Sigmoid colon (tissue), 7 donors: ENCODE data around the gene CDAN1. TPM values are rescaled to one million over a fixed set of nuclear protein-coding genes. Genes with fewer than 3 reads are reported as not detected.

Experiments used
- DNase-seq: peaks from one replicate; pipeline ENCODE4 v3.0.0-alpha.2; 2019
- H3K27ac ChIP-seq, 4 donors: fragments of 200-600 bp; sonication (generic); one replicate each; pipeline ENCODE4 v1.5.1; 2016 to 2019; ENCODE audit warnings: mild to moderate bottlenecking in 1 of 4
- H3K27me3 ChIP-seq, 3 donors: fragments of 200-600 bp; sonication (generic); one replicate each; pipeline ENCODE4 v1.5.1; 2019; ENCODE audit warnings: mild to moderate bottlenecking in 1 of 3
- H3K36me3 ChIP-seq, 4 donors: fragments of 200-600 bp; sonication (generic); one replicate each; pipeline ENCODE4 v1.5.1; 2016 to 2019
- H3K4me1 ChIP-seq, 4 donors: fragments of 200-600 bp; sonication (generic); one replicate each; pipeline ENCODE4 v1.5.1; 2017 to 2019
- H3K4me3 ChIP-seq, 4 donors: fragments of 200-600 bp; sonication (generic); one replicate each; pipeline ENCODE4 v1.5.1; 2017 to 2019; ENCODE audit warnings: mild to moderate bottlenecking in 2 of 4, moderate library complexity in 1 of 4
- H3K9me3 ChIP-seq, 4 donors: fragments of 200-600 bp in 3 of 4; sonication (generic) in 3 of 4; one replicate each; pipeline versions ENCODE4 v1.5.1 to v1.6.1; 2013 to 2019
- EP300 ChIP-seq, 4 donors: sonication (generic); formaldehyde crosslinking; IDR thresholded peaks; one replicate each; pipeline ENCODE4 v1.6.1; 2017; ENCODE audit warnings: antibody characterized with exemption in 4 of 4
- POLR2A ChIP-seq, 2 donors: fragments of 450-650 bp; IDR thresholded peaks; one replicate each; pipeline ENCODE4 v1.6.1; 2016; ENCODE audit warnings: antibody characterized with exemption in 2 of 2, mild to moderate bottlenecking in 2 of 2, moderate library complexity in 2 of 2
- POLR2AphosphoS5 ChIP-seq, 4 donors: sonication (generic); formaldehyde crosslinking; IDR thresholded peaks; one replicate each; pipeline ENCODE4 v1.6.1; 2017; ENCODE audit warnings: antibody characterized with exemption in 4 of 4
- WGBS, 2 donors: extraction: QIAGEN DNeasy Blood & Tissue Kit; methylation state at CpG; one replicate each; pipeline ENCODE4 v1.1.7; 2013; 5-methylcytosine and 5-hydroxymethylcytosine counted together
- intact Hi-C: fragments of 100-400 bp; cut with DNase I; formaldehyde crosslinking; loops from one replicate; pipeline ENCODE4 v1.15.1; 2023
- polyA plus RNA-seq, 3 donors: library from polyadenylated mRNA; stranded (reverse); fragments of 200-250 nt; gene quantifications; one replicate each; pipeline ENCODE4 v1.2.3, GENCODE V29; 2013
- total RNA-seq, 4 donors: library from RNA; depleted of rRNA; stranded (reverse); fragments of >200 nt; gene quantifications; one replicate each; pipeline ENCODE4 v1.1.0, GENCODE V29; 2016
- TF ChIP-seq, protein P1 (sequence below), 4 experiments: fragments of 450-650 bp in 3 of 4; fragments of 200-600 bp in 1 of 4; IDR thresholded peaks; one replicate each; pipeline ENCODE4 v1.5.1; 2016 to 2019; ENCODE audit warnings: antibody characterized with exemption in 4 of 4, mild to moderate bottlenecking in 3 of 4, moderate library complexity in 2 of 4
- donor health status: healthy with polysubstance abuse.
- donor health status: Bipolar disorder and iron deficiency.
- donor health status: healthy.

CDAN1 gene
- total and polyA plus RNA-seq, 7 donors: 1.2 to 11.4 (median 8.0) TPM

DNA sequence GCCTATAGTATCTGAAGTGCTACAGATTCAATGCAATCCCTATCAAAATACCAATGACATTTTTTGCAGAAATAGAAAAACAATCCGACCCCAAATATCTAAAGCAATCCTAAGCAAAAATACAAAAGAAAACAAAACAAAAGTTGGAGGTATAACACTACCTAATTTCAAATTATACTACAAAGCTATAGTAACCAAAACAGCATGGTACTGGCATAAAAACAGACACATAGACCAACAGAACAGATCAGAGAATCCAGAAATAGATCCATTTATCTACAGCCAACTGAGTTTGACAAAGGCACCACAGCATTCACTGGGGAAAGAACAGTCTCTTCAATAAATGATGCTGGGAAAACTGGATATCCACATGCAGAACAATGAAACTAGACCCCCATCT is 23.8 kb upstream of the CDAN1 start:
- 96 to 97% methylated on average over 1 of the region's 1 CpG for WGBS, 2 donors
- DNase-seq: no peak
- Histone ChIP-seq H3K4me1 (no peaks in the 10 kb centered on the region), H3K4me3 (no peak overlapping the region), H3K27me3 (no peaks in the 10 kb centered on the region), H3K27ac (no peak overlapping the region), H3K9me3 (peaks cover 0 to 7% (median 4%) of the 10 kb centered on the region in 4 donors), H3K36me3 (peaks cover 0 to 7% (median 0%) of the 10 kb centered on the region in 4 donors)
- intact Hi-C loops: no loop called here
- TF ChIP-seq, protein P1, sequence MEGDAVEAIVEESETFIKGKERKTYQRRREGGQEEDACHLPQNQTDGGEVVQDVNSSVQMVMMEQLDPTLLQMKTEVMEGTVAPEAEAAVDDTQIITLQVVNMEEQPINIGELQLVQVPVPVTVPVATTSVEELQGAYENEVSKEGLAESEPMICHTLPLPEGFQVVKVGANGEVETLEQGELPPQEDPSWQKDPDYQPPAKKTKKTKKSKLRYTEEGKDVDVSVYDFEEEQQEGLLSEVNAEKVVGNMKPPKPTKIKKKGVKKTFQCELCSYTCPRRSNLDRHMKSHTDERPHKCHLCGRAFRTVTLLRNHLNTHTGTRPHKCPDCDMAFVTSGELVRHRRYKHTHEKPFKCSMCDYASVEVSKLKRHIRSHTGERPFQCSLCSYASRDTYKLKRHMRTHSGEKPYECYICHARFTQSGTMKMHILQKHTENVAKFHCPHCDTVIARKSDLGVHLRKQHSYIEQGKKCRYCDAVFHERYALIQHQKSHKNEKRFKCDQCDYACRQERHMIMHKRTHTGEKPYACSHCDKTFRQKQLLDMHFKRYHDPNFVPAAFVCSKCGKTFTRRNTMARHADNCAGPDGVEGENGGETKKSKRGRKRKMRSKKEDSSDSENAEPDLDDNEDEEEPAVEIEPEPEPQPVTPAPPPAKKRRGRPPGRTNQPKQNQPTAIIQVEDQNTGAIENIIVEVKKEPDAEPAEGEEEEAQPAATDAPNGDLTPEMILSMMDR (IDR thresholded peaks at IDR 0.05): no peak
- no peak for TF ChIP-seq POLR2AphosphoS5 (IDR thresholded peaks at IDR 0.05)
- TF ChIP-seq POLR2A (IDR thresholded peaks at IDR 0.05): no peak
- no peak for TF ChIP-seq EP300 (IDR thresholded peaks at IDR 0.05)

DNA sequence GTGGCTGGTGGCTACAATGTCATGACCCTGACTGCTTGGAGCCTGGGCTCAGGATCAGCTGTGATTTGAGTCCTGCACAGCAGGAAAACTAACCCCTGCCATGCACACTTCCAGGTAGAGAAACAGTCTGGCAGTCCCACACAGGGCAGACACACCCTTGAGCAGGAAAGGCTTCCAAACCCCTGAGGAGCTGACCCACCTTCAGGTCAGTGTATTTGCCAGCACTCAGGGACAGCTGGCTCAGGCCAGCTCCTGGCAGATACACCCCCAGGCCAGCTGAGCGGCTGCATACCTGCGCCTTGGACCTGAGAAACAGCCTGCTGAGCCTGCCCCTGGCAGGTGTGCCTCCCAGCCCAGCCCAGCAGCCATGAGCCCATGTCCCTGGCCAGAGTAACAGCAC is 22.2 kb upstream of the CDAN1 start:
- TF ChIP-seq, protein P1 (IDR thresholded peaks at IDR 0.05): no peak
- TF ChIP-seq EP300 (IDR thresholded peaks at IDR 0.05) (no peak), POLR2AphosphoS5 (IDR thresholded peaks at IDR 0.05) (no peak), POLR2A (IDR thresholded peaks at IDR 0.05) (no peak)
- intact Hi-C loops: no loop called here
- H3K27ac ChIP-seq: no peak overlapping the region
- DNase-seq: no peak
- H3K4me3 ChIP-seq: no peak overlapping the region
- no peaks in the 10 kb centered on the region for H3K4me1 ChIP-seq
- H3K9me3 ChIP-seq: peaks cover 0 to 7% (median 4%) of the 10 kb centered on the region in 4 donors
- peaks cover 0 to under 1% (median 0%) of the 10 kb centered on the region in 4 donors for H3K36me3 ChIP-seq
- H3K27me3 ChIP-seq: no peaks in the 10 kb centered on the region
- WGBS, 2 donors: 92 to 96% methylated on average over 2 of the region's 2 CpGs

DNA sequence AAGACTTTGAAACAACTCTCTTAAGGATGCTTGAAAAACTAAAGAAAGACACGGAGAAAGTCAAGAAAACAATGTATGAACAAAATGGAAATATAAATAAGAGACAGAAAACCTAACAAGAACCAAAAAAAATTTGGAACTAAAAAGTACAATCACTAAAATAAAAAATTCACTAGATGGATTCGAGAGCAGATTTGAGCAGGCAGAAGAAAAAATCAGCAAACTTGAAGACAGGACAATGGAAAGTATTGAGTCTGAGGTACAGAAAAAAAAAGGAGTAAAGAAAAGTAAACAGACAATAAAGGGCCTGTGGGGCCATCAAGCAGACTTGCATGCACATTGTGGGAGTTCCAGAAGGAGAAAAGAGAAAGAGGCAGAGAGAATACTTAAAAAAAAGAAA is 13.4 kb upstream of the CDAN1 start:
- no peak for DNase-seq

DNA sequence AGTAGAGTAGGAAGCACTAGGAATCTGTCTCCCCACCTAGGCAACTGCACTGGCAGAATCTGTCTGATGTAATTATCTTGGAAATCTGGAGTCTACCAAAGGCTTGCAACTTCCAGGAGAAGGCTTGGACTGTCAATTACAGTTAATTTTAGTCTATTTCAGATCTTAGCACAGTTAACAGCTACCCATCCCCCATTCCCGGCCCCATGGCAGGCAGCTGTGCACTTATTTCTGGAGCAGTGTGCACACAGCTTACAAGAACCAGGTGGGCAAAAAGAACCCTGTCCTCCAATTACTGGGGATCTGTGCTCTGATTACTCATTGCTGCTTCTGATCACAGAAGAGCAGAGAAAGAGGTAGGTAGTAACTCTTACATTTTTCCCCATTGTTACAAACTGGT is 12.3 kb upstream of the CDAN1 start:
- Histone ChIP-seq H3K27ac (no peak overlapping the region), H3K4me3 (no peak overlapping the region), H3K4me1 (no peaks in the 10 kb centered on the region), H3K27me3 (no peaks in the 10 kb centered on the region), H3K9me3 (no peaks in the 10 kb centered on the region), H3K36me3 (peaks cover 0 to 42% (median 9%) of the 10 kb centered on the region in 4 donors)
- TF ChIP-seq, protein P1 (IDR thresholded peaks at IDR 0.05): no peak
- TF ChIP-seq POLR2A (IDR thresholded peaks at IDR 0.05) (no peak), POLR2AphosphoS5 (IDR thresholded peaks at IDR 0.05) (no peak), EP300 (IDR thresholded peaks at IDR 0.05) (no peak)
- no peak for DNase-seq
- WGBS, 2 donors: 87 to 97% methylated on average over 1 of the region's 1 CpG
- intact Hi-C loops: no loop called here

More for the DNA sequence above, 13.4 kb upstream of the CDAN1 start:
- Histone ChIP-seq H3K27me3 (no peaks in the 10 kb centered on the region), H3K9me3 (no peaks in the 10 kb centered on the region), H3K27ac (no peak overlapping the region), H3K36me3 (peaks cover 0 to 32% (median 9%) of the 10 kb centered on the region in 4 donors), H3K4me1 (no peaks in the 10 kb centered on the region), H3K4me3 (no peak overlapping the region)
- WGBS, 2 donors: 93 to 94% methylated on average over 2 of the region's 2 CpGs
- TF ChIP-seq EP300 (IDR thresholded peaks at IDR 0.05) (no peak), POLR2A (IDR thresholded peaks at IDR 0.05) (no peak), POLR2AphosphoS5 (IDR thresholded peaks at IDR 0.05) (no peak)
- TF ChIP-seq, protein P1 (IDR thresholded peaks at IDR 0.05): no peak
- intact Hi-C loops: no loop called here

DNA sequence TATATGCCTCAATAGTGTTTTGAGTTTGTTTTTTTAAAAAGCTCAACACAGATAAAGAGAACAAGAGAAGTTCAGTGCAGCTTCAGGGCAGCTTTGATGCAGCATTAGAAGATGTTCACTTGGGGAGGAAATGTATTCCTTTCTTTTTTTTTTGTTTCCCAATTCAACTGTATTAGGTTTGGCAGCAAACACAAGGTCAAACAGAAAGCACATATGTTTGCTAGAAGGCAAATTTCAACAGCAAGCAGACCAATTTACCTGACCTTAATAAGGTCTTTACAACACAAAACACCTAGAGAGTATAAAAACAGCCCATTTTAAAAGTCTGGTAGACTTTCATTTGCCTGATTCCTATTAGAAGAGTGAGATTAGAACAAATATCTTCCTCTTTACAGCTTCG is 7.3 kb upstream of the CDAN1 start:
- intact Hi-C loops: no loop called here
- Histone ChIP-seq H3K9me3 (no peaks in the 10 kb centered on the region), H3K36me3 (peaks cover 0 to 24% (median 2%) of the 10 kb centered on the region in 4 donors), H3K4me1 (no peaks in the 10 kb centered on the region), H3K4me3 (no peak overlapping the region), H3K27ac (no peak overlapping the region), H3K27me3 (no peaks in the 10 kb centered on the region)
- 96 to 100% methylated on average over 1 of the region's 1 CpG for WGBS, 2 donors
- TF ChIP-seq EP300 (IDR thresholded peaks at IDR 0.05): no peak
- TF ChIP-seq, protein P1 (IDR thresholded peaks at IDR 0.05): no peak
- no peak for TF ChIP-seq POLR2AphosphoS5 (IDR thresholded peaks at IDR 0.05)
- DNase-seq: no peak
